H7 (cell line): ENCODE results near the gene GDAP1L1. TPM values are rescaled to one million over a fixed set of nuclear protein-coding genes. Genes with fewer than 3 reads are reported as not detected.

Experiments used
- DNase-seq: peaks from one replicate; pipeline ENCODE4 v3.0.0; 2012
- H3K27me3 ChIP-seq: 2 replicates; pipeline ENCODE4 v1.6.0; 2011; ENCODE audit warnings: mild to moderate bottlenecking, low read length; ENCODE audit not compliant: control insufficient read depth, insufficient read depth
- H3K36me3 ChIP-seq: replicated peaks from 2 replicates; pipeline ENCODE4 v1.5.1; 2011; ENCODE audit warnings: low read length; ENCODE audit not compliant: control insufficient read depth, insufficient read depth
- H3K4me3 ChIP-seq: 2 replicates; pipeline ENCODE4 v1.5.1; 2011; ENCODE audit warnings: low read depth, mild to moderate bottlenecking, control low read depth, low read length, moderate library complexity; ENCODE audit not compliant: insufficient read depth
- total RNA-seq: library from RNA; depleted of rRNA; stranded (reverse); fragments of >200 nt; shearing (Covaris generic); gene quantifications from 2 replicates; pipeline ENCODE4 v1.2.3, GENCODE V29; 2014

The GDAP1L1 gene
- total RNA-seq, 1 experiment from 2014 or later: 6.1 TPM

- no peaks in the 10 kb centered on the region for H3K27me3 ChIP-seq
- H3K36me3 ChIP-seq: no peaks in the 10 kb centered on the region
- no peak overlapping the region for H3K4me3 ChIP-seq
- no peak for DNase-seq
These were observed 8.8 kb downstream of the GDAP1L1 start for GRCh38 chr20:44255942-44256341.

DNA sequence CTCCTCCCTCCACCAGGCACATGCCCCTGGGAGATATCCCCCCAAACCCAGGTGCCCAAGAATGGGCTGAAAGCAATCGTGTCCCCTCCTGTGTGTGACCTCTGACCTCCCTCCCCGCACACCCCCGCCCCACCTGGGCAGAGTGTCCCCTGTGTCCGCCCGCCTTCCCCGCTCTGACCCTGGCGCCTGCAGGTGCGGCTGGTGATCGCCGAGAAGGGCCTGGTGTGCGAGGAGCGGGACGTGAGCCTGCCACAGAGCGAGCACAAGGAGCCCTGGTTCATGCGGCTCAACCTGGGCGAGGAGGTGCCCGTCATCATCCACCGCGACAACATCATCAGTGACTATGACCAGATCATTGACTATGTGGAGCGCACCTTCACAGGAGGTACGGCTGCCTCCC is 9.9 kb downstream of the GDAP1L1 start:
- DNase-seq: no peak
- H3K27me3 ChIP-seq: no peaks in the 10 kb centered on the region
- H3K4me3 ChIP-seq: no peak overlapping the region
- no peaks in the 10 kb centered on the region for H3K36me3 ChIP-seq

GRCh38 chr20:44258226-44258890 is 11.2 kb downstream of the GDAP1L1 start:
- DNase-seq: no peak
- no peaks in the 10 kb centered on the region for H3K27me3 ChIP-seq

DNA sequence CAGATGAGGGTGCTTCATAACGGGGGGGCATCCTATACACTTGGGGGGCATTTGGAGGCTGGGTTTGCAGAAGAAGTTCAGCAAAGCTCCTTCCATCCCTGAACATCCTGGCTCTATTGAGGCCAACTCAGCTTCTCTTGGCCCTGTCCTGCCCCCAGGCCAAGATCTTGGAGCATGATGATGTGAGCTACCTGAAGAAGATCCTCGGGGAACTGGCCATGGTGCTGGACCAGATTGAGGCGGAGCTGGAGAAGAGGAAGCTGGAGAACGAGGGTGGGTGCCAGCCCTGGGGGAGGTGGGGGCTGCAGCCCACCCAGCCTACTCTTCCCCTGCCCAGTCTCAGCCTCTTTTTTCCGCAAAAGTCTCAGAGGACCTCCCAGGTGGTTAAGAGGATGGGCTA is 17.2 kb downstream of the GDAP1L1 start:
- Histone ChIP-seq H3K27me3 (no peaks in the 10 kb centered on the region), H3K4me3 (no peak overlapping the region), H3K36me3 (no peaks in the 10 kb centered on the region; the same call in 1 of the 2 replicates)
- peak; percentile 57 for DNase-seq

More at GRCh38 chr20:44258226-44258890, 11.2 kb downstream of the GDAP1L1 start:
- Histone ChIP-seq H3K36me3 (no peaks in the 10 kb centered on the region), H3K4me3 (no peak overlapping the region)

DNA sequence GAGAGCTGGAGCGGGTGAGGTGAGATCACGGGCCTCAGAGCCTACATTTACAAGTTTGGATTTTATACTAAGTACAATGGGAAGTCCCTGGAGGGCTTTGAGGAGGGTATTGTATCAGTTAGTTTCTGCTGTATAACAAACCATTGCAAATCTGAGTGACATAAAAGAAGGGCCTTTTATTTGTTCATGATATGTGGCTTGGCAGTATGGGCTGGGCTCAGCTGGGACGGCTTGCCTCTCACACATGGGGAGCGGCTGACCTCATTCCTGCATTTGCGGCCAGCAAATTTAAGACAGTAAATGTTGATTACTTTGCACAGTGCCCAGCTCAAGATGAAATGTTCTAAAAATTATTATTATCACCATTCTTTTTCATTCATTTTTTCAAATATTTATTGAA is 21.7 kb downstream of the GDAP1L1 start:
- no peak overlapping the region for H3K4me3 ChIP-seq
- DNase-seq: no peak

GRCh38 chr20:44271915-44272663 is 25.0 kb downstream of the GDAP1L1 start:
- H3K27me3 ChIP-seq: no peaks in the 10 kb centered on the region
- H3K36me3 ChIP-seq: no peaks in the 10 kb centered on the region
- DNase-seq: peak; percentile 82
- no peak overlapping the region for H3K4me3 ChIP-seq

More for the DNA sequence above, 21.7 kb downstream of the GDAP1L1 start:
- Histone ChIP-seq H3K27me3 (no peaks in the 10 kb centered on the region), H3K36me3 (no peaks in the 10 kb centered on the region; the same call in 1 of the 2 replicates)

DNA sequence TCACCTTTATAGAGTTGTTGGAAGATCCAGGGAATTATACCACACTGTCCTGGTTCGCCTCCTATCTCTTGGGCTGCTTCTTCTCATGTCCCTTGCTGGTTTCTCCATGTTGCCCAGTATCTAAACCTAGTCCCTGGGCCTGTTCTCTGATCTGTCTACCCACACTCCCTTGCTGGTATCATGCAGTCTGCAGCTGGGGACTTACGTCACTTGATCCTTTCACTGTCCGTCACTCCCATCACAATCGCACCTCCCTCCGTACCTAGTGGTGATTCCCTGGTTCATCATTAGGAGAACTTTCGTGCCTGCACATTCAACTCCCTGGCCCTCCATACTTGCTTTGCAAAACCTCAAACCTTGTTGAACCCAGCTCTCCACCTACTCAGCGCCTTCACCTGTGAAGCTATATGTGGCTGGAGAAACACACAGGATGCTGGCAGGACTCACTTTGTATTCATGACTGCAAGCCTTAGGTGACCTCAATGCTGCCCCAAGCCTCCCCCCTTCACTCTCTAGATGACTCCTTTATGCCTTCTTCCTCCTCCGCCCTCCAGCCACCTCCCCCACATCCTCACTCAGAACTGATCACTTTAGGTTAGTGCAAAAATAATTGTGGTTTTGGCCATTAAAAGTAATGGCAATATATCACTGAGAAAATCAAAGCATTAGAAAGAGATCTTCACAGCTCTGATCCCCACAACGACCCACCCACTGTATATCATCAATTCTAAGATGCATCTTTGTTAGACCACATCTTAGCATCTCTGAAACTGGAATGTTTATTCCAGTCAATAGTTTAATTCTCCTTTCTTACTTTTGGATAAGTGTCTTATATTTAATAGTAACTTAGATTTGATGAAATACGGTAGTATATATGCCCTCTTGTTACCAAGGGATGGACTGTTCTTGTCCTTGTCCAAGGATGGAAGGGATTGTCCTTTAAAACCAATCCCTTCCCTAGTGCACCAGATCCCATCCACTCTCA is 26.4 kb downstream of the GDAP1L1 start:
- DNase-seq: no peak
- no peaks in the 10 kb centered on the region for H3K36me3 ChIP-seq
- no peaks in the 10 kb centered on the region for H3K27me3 ChIP-seq
- no peak overlapping the region for H3K4me3 ChIP-seq

DNA sequence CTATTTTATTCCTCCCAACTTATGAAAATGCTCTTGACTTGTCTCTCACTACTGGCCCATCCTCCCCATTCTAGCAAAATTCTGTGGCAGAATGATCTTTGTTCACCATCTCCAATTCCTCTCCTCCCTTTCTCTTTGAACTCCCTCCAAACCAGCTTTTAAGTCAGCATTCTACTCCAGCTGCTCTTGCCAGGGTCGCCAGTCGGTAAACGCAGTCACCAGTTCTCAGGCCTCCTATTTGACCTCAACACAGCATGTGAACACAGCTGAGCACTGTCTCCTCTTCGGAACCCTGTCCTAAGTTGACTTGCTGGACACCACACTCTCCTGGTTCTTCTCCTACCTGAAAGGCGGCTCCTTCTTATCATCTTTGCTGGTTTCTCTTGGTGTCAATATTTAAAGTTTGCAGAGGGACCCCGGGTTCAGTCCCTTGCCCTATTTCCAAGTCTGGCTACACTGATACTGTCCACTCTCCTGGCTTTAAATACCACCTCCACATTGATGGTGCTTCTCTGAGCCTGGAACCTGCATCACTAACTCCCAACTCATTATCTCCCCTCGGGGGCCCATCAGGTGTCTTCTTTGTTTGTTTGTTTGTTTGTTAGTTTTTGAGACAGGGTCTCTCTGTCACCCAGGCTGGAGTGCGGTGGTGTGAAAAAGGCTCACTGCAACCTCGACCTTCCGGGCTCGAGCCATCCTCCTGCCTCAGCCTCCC is 27.4 kb downstream of the GDAP1L1 start:
- no peak for DNase-seq
- H3K27me3 ChIP-seq: no peaks in the 10 kb centered on the region
- H3K36me3 ChIP-seq: no peaks in the 10 kb centered on the region
- H3K4me3 ChIP-seq: no peak overlapping the region

GRCh38 chr20:44279228-44279627 is 32.1 kb downstream of the GDAP1L1 start:
- Histone ChIP-seq H3K4me3 (no peak overlapping the region), H3K27me3 (no peaks in the 10 kb centered on the region), H3K36me3 (no peaks in the 10 kb centered on the region)
- no peak for DNase-seq

- Histone ChIP-seq H3K27me3 (no peaks in the 10 kb centered on the region), H3K4me3 (no peak overlapping the region), H3K36me3 (no peaks in the 10 kb centered on the region)
- no peak for DNase-seq
These were observed 33.3 kb downstream of the GDAP1L1 start for GRCh38 chr20:44280387-44280786.

- Histone ChIP-seq H3K36me3 (no peaks in the 10 kb centered on the region), H3K4me3 (no peak overlapping the region), H3K27me3 (no peaks in the 10 kb centered on the region)
- no peak for DNase-seq
These were observed 35.1 kb downstream of the GDAP1L1 start for GRCh38 chr20:44282192-44282591.

- Histone ChIP-seq H3K36me3 (no peaks in the 10 kb centered on the region), H3K4me3 (no peak overlapping the region), H3K27me3 (no peaks in the 10 kb centered on the region)
- DNase-seq: no peak
These were observed 36.9 kb downstream of the GDAP1L1 start for GRCh38 chr20:44284032-44284431.

DNA sequence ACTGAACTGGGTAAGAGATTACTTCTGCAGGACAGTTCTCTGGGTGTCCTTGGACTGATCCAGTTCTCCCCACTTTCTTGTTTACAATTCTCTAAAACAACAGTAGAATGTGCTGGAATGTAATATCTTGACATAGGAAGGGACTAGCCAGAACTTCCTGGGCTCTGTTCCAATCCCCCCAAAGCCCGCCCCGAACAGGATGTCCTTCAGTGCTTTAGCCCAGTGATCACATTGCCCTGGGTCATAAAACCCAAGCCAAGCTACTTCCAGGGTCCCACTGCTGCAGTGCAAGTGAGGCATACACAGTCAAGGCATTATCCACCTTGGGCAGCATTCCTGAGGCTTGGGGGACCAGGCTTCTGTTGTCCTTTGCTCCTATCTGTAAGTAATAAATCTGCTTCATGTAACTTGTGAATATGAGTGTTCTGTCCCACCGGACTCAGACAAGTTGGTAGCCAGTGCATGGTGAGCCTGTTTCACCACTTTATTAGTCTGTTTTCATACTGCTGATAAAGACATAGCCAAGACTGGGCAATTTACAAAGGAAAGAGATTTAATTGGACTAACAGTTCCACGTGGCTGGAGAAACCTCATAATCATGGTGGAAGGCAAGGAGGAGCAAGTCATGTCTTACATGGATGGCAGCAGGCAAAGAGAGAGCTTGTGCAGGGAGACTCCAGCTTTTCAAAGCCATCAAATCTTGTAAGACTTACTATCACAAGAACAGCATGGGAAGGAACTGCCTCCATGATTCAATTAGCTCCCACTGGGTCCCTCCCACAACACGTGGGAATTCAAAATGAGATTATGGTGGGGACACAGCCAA is 40.4 kb downstream of the GDAP1L1 start:
- DNase-seq: no peak
- Histone ChIP-seq H3K36me3 (no peaks in the 10 kb centered on the region), H3K27me3 (no peaks in the 10 kb centered on the region), H3K4me3 (no peak overlapping the region)
